ENCODE data around the gene CRTAP.
A peak's percentile ranks its signal among the peaks of the same experiment; 100 is the strongest.

DNA sequence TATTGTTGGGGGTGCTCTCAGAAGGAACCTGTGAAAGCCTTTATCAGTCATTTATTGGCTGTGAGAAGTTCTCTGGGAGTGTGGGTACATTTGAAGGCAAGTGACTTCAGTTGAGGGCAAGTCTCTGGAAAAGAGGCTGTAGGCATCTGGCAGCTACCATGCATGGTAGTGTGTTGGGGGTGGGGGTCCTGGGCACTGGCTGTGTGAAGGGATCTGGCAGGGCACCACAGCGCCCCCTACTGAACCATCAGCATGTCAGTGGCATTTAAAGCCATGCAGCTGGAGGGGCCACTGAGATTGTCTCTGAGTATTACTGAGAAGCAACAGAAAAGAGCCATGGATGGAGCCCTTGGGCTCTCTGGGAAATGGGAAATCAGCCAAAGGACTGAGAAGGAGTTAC lies 30.6 kb downstream of the CRTAP start:
- TF ChIP-seq, protein P1, sequence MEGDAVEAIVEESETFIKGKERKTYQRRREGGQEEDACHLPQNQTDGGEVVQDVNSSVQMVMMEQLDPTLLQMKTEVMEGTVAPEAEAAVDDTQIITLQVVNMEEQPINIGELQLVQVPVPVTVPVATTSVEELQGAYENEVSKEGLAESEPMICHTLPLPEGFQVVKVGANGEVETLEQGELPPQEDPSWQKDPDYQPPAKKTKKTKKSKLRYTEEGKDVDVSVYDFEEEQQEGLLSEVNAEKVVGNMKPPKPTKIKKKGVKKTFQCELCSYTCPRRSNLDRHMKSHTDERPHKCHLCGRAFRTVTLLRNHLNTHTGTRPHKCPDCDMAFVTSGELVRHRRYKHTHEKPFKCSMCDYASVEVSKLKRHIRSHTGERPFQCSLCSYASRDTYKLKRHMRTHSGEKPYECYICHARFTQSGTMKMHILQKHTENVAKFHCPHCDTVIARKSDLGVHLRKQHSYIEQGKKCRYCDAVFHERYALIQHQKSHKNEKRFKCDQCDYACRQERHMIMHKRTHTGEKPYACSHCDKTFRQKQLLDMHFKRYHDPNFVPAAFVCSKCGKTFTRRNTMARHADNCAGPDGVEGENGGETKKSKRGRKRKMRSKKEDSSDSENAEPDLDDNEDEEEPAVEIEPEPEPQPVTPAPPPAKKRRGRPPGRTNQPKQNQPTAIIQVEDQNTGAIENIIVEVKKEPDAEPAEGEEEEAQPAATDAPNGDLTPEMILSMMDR (IDR thresholded peaks at IDR 0.05), result peak in 1 of 3 experiments; percentile 37
- TF ChIP-seq POLR2A (IDR thresholded peaks at IDR 0.05), result no peak

Measured in testis (tissue), 2 donors.